GM21529 (cell line): ENCODE results near the gene MNT.

Experiments
- ATAC-seq: cut with Tn5 transposase; IDR thresholded peaks from one replicate; pipeline ENCODE4 v1.9.1; 2021; ENCODE audit not compliant: unreplicated experiment

The MNT gene

DNA sequence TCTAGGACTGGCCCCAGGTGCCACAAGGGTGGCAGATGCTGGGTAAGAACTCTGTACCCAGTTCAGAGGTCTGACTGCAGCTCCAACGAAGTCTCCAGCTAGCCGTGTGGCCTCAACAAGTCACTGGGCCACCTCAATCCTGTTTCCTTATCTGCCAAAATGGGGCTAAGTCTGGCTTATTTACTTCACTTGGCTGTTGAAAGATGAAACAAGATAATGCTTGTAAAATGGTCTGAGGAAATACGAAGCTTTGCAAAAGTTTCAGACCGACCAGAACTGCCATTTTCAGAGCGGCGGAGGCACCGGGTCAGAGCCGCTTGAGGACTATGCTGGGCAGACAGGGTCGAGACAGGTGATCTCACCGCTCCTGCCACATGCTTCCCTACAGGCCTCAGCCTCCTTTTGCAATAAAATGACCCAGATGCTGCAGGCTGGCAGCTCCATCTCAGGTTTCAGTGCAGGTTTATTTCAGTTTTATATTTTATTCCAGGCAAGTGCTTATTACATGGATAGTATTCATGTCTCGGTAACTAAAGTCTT, 17.2 kb downstream of the MNT start:
- no peak for ATAC-seq

DNA sequence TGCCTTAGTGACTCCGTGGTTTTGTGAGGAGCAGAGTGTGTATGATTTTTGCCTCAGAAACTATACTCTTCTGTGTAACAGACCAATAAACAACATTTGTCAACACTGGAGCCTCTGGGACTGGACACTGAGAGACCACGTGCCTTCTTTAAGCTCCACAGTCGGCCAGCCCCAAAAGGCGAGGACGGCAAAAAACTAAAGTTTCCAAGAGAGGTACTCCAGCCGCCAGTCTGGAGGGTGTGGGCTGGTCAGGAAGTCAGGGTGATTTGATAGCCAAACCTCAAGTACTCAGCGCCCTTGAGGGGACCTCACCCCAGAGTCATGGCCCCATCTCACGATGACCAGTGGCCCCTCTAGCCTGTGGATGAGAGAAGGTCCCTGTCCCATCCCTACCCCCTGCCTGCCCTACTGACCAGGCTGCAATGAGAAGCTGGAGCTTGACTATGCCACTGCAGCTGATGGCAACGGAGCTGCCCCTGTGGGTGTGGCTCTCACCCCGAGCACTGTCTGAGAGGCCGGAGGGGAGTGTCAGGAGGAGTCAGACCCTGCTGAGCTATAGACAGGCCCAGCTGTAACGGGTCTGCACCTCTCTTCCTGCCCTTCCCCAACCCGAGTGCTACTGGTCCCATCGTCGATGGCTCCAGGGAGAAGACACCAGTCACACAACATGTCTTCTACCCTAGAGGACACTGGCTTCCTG, 19.8 kb downstream of the MNT start:
- no peak for ATAC-seq

DNA sequence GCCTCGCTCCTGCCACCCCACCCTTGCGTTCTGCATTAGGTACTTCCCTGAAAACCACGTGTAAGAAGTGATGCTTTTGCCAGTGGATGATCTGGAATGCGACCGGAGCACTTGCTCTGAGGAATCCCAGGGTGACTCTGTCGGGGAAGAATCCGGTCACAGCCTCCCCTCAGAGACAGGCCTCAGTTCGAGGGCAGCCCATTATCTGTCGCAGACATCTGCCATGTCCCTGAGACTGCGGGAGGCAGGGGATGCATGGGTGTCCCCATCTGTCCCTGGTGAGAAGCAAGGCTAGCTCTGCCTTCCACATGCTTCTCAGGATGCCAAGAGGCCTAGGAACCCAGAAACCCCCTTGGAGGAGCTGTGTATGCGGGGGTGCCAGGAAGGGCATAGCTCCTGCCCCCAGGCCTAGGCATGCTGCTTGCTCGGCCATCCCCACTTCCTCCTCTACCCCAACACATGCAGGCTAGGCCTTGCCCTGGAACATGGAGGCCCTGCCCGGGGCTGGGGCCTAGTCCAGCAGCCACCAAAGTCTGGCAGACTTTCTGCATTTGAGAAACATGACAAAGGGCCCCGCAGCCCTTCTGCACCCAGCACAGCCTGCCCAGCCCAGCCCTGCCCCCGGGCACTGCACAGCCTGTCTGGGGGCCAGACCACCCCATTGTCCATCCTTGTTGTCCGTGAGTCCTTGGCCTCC, 20.5 kb downstream of the MNT start:
- no peak for ATAC-seq

DNA sequence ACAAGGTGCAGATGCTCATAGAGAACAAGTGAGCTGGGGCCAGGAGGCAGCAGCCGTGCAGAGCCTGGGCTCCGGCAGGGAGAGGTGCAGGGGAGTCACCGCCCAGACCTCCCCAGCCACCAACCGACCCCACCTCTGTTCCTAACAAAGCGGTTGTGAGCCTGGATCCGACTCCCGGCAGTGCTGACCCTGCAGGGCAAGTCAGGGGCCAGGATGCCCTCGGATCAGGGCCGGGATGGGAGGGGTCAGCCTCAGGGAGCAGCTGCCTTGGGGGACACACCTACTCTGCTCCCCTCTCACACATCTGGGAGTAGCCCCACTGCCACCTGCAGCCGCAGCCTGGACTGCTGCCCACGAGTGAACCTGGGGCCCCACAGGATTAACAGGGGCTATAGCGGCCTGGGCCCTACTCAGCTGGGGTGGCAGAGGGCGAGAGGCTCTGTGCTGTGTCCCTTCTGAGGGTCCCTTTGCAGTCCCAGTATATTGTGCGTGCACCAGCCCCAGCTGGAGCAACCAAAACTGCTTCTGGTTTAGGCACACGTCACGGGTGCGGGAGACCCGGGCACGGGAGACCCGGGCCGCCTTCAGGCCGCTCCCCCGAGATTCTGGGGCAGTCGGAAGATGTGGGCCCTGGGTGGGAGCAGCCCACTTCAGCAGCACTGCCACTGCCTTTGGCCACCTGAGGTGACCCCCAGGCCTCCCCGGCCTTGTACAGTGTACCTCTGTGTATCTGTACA, 21.2 kb downstream of the MNT start:
- no peak for ATAC-seq

DNA sequence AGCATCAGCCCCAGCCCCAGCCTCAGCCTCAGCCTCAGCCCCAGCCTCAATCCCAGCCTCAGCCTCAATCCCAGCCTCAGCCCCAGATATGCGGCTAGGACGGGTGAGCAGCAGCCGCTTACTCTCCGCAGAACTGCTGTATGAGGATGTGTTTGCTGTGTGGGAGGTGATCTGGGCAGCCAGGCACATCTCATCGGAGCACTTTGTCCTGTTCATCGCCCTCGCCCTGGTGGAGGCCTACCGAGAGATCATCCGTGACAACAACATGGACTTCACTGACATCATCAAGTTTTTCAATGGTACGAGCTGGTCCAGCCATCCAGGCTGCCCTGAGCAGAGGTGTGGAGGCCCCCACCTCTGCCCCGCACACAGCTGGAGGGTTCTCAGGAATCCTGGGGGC, 22.0 kb downstream of the MNT start:
- no peak for ATAC-seq

DNA sequence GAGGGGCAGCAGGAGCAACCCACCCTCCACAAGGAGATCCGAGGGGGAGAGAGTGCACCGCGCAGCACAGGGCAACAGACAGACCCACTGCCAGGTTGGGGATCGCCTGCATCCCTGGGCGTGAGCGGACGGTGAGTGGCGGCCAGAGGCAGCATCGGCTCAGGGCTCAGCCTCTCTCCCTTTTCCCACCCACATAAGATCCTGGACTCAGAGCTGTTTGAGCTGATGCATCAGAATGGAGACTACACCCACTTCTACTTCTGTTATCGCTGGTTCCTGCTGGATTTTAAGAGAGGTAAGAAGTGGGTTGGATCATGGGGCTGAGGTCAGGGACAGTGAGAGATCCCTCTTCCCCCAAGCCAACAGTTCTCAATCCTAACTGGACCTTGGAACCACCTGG, 23.2 kb downstream of the MNT start:
- no peak for ATAC-seq

DNA sequence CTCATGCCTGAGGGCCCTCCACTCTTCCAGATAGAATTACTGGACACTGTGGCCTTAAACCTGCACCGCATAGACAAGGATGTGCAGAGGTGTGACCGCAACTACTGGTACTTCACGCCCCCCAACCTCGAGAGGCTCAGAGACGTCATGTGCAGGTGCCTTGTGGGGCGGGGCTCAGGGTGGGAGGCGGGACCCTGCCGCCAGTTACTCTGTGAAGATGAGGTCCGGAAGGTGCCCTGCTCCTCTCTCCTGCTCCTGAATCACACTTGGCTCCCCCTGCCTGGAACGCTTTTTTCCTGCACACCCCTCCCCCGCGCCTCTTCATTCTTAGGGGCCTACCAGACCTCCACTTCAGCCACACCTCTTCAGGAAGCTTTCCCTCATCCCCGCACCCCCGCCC, 24.8 kb downstream of the MNT start:
- ATAC-seq: no peak

DNA sequence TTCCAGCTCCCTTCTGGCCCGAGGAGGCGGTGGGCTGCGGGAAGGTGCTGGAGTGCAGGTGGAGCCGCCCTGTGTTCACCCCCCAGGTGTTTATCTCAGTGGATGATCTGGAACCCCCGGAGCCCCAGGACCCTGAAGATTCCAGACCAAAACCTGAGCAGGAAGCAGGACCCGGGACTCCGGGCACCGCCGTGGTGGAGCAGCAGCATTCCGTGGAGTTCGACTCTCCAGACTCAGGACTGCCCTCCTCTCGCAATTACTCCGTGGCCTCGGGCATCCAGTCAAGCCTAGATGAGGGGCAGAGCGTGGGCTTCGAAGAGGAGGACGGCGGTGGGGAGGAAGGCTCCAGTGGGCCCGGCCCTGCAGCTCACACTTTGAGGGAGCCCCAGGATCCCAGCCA, 25.5 kb downstream of the MNT start:
- no peak for ATAC-seq

DNA sequence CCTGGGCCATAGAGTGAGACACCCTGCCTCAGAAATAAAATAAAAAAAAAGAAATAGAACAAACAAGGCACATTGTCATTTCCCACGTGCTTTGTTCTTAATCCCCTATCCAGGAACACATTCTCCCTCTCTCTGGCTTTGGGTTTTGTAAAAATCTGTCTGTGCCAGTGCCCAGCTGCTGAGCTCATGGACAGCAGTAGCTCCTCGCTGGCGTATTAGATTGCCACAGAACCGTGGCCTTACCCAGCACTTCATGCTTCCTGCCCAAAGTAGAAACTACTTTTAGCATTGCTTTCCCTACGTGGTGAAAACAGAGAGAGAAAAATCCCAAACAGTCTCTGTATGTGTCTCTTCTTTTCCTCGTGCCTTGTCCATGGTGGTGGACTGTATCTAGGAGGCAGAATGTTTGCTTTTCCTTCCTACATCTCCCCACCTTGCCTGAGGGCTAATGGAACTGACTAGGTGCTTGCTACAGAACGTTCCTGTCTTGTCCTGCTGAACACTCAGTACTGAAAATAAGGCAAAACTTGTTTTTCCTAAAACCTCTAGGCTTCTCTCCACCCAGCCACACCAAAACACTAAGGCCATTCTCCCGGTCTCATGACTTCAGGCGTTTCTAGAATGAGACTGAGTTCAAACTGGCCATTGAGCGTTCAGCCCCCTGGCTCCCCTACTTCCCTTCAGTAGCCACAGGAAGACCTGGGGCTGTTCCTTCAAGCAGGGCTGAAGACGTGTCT, 26.1 kb downstream of the MNT start:
- ATAC-seq: no peak

DNA sequence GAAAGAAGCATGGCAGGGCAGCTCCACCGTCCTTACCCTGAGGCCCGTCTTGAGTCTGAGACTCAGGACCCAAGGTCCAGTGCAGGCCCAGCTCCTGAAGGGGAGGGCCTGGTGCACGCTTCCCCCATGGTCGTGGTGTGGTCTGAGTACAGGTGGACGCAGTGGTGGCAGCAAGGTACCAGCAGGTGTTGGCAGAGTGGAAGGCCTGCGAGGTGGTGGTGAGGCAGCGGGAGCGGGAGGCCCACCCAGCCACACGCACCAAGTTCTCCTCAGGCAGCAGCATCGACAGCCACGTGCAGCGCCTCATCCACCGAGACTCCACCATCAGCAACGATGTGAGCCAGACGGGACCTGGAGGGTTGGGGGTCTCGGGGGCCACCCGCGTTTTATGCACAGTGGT, 27.7 kb downstream of the MNT start:
- ATAC-seq: no peak

DNA sequence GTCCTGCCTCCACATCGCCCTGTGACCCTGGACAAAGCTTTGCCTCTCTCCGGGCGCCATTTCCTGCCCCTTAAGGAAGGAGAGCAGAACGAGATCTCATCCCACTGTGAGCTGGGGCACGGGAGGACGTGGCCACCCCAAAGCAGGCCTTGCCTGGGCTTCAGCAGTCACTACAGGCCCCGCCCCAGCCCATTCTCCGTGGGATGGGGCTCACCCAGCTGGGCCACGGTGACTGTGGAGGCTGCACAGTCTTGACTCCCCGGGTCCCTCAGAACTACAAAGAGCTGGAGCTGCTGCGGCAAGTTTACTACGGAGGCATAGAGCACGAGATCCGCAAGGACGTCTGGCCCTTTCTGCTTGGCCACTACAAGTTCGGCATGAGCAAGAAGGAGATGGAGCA, 28.2 kb downstream of the MNT start:
- ATAC-seq: no peak

DNA sequence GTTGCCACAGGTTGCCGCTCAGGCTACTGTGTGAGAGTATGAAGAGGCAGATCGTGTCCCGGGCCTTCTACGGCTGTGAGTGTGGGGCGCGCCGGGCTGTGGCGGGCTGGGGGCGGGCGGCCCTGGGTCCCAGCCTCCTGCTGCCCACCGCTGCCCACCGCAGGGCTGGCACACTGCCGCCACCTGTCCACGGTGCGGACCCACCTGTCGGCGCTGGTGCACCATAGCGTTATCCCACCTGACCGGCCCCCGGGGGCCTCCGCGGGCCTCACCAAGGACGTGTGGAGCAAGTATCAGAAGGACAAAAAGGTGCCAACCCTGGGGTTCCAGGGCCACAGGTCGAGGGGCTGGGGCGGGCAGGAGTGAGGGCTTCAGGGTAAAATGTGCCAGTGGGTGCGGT, 28.7 kb downstream of the MNT start:
- ATAC-seq: no peak

DNA sequence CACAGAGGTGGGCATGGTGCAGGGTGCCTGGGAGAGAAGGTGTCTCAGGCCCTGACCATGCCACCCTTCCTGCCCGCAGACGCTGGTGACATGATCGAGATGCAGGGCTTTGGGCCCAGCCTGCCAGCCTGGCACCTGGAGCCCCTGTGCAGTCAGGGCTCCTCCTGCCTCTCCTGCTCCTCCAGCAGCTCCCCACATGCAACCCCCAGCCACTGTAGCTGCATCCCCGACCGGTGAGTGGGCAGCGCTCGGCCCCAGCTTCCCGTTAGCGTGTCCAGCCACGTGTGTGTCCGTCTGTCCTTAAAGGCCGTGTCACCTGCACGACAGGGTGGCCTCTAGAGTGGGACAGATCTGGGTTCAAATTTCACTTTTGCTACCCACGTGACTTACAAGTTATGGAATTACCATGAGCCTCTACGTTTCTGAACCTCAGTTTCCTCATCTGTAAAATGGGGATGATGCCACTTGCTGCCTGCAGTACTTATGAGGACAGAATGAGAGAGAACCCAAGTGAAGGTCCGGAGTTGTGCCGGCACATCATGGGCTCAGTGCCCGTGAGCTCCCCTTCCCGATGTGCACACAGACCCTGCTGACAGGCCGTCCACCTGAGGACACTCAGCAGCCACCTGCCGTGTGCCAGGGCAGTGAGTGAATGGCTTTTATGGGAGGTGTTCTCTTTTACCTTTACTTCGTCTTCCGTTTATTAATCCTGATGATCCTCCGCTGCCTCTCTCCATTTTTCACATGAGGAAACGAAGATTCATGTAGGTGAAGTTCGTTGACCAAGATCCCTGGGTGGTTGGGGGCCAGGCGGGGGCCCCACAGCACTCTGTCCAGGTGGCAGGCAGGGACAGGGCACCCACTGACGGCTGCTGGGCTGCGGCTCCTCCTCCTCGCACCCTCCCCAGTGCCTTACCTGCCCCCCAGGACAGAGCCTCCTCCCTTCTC, 29.4 kb downstream of the MNT start:
- ATAC-seq: no peak

DNA sequence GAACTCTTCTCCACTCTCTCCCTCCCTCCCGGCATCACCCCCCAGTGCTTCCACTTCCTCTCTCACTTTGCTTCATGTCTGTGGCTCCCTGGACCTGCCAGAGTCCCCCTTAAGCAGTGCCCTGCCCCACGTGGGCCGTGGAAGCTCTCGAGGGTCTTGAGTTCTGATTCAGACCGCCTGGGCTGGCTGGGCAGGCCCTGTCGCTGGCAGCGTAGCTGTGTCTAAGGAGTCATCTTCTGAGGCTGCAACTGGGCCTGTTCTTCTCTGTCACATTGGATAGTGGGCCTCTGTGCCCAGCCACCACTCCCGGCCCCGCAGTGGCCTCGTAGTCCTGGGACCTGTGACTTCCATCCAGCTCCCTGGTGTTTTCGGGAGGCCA, 30.7 kb downstream of the MNT start:
- ATAC-seq: no peak

DNA sequence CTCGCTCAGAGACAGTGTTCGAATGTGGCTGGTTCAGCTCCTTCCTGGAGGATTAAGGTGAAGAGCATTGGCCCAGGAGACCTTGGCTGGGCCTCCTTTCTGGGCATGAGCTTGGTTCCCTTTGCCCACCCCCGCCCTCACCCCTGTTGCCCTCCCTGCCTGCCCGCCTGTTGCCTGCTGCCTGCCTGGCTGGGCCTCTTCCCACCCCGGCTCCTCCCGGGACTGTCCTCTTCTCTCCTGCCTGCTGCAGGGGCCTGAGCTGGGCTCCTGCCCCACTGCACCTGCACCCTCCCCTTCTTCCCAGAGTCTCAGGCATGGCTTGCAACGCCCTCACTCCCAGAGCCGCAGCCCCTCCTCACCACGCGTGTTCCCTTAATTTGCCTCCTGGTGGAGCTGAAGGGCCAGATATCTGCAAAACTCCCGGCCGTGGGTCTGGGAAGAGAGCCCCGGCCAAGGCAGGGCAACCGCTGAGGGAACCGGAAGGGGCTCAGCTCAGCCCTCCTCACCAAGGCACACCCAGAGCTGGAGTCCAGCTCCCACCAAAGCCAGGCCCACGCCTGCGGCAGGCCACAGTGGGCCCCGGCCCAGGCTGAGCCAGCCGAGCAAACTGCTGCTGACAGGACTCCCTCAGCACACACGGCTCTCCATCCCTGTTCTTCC, 31.2 kb downstream of the MNT start:
- no peak for ATAC-seq

DNA sequence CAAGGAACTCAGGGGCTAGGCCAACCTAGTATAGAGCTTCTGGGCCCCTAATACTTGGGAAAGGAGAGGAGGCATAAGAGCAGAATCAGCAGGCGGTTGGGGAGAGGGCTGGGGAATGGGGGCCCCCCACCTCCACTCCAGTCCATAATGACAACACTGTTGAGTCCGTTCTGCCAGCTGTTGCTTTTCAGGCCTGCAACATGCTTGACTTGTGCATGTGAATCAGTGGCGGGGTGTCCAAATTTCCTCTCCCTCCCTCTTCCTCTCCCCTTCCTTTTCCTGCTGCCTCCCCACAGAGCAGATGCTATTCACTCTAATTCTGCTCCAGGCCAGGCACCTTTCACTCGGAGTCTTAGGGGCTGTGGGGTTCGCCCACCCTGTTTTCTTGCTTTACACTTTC, 31.8 kb downstream of the MNT start:
- no peak for ATAC-seq

DNA sequence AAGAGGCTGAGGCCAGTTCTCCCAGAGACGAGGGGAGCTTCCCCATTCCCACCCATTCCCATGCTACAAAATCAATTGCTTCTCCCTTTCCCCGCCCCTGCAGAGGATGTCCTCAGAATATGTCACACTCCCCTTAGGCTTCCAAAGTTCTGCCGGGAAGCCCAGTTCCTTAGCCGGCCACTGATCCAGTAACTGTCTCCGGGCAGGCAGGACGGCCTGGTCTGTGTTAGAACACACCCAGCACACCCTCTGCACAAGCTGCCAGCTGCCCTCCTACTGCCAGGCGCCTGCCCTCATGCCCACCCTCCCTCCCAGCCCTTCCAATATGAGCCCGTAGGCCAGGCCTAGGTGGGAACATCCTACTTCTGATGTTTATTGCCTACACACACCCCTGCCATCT, 32.5 kb downstream of the MNT start:
- ATAC-seq: no peak

DNA sequence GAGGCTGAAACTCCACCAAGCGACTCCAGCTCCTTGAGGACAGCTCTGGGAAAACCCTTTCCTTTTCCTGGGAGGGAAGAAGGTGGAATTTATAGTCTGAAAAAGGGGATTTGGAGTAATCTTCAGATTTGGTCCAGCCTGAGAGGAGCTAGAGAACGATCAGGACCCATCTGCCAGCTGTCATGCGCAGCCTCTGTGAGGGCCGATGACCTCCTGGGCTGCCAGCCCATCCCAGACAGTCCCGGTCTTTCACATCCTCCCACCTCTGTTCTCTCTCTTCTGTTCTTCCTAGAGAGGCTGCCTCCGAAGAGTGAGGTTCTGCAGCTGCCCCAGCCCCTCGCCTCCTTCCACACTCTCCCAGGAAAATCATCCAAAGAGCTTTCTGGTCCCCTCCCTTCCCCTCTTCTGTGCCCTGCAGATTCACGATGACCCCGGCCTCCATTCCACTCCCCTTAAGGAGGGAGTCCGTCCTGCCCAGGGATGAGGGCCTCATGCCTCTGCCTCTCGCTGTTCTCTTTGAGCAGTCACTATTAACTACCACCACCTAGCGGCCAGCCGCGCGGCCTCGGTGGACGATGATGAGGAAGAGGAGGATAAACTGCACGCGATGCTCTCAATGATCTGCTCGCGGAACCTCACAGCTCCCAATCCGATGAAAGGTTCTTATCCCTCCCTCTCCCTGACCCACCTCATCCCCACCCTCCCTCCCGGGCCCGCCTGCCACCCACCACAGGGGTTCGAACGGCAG, 33.9 kb downstream of the MNT start:
- no peak for ATAC-seq

DNA sequence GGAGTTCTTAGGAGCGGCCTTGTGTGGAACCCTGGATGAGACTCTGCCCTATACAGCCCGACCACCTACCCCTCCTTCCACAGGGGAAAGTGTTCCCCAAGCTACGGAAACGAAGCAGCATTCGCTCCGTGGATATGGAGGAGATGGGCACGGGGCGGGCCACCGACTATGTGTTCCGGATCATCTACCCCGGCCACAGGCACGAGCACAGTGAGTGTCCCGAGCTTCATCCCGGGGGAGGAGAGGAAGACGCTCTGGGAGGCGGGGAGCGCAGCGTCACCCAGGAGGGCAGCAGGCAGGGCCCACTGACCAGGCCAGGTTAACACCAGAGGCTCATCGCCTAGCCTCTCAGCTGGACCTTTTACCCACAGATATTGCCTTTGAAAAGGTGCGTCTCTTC, 35.7 kb downstream of the MNT start:
- ATAC-seq: no peak
